ENCODE measurements around the gene AGAP1. TPM values are rescaled to one million over a fixed set of nuclear protein-coding genes. Genes with fewer than 3 reads are reported as not detected.

The AGAP1 gene
- total RNA-seq, 1 donor from 2014 or later: 20.4 TPM

GRCh38 chr2:236051351-236051750 lies 557.5 kb downstream of the AGAP1 start:
- no peaks in the 10 kb centered on the region for H3K79me2 ChIP-seq (ENCODE audit: low read depth)
- Mint-ChIP-seq H3K27ac (no peak overlapping the region), H3K27me3 (ENCODE audit: insufficient read depth, low read depth) (no peaks in the 10 kb centered on the region), H3K36me3 (peaks cover 20% of the 10 kb centered on the region), H3K4me1 (peaks cover 47% of the 10 kb centered on the region), H3K9me3 (no peaks in the 10 kb centered on the region), H3K4me3 (no peak overlapping the region)
- H2AFZ ChIP-seq (replicated peaks): no peak overlapping the region
- H3K9ac ChIP-seq: no peak overlapping the region
- H3K4me2 ChIP-seq: no peak overlapping the region
- TF ChIP-seq EZH2 (IDR thresholded peaks at IDR 0.05) (no peak), CTCF (IDR thresholded peaks at IDR 0.05) (no peak), EZH2phosphoT487 (IDR thresholded peaks at IDR 0.05) (no peak)
- no peaks in the 10 kb centered on the region for H3K36me3 ChIP-seq
- H3F3A ChIP-seq (ENCODE audit: low read depth): peaks cover 29% of the 10 kb centered on the region
- H3K27me3 ChIP-seq: no peaks in the 10 kb centered on the region
- H3K4me1 ChIP-seq: peaks cover 49% of the 10 kb centered on the region
- no peak overlapping the region for H3K27ac ChIP-seq
- H4K20me1 ChIP-seq (ENCODE audit: low read depth): peaks cover 32% of the 10 kb centered on the region
- no peak for DNase-seq (ENCODE audit: low spot score)
- no peak overlapping the region for H3K4me3 ChIP-seq
- H3K9me3 ChIP-seq (ENCODE audit: low read depth): no peaks in the 10 kb centered on the region

- Mint-ChIP-seq H3K4me3 (no peak overlapping the region), H3K9me3 (no peaks in the 10 kb centered on the region), H3K27ac (no peak overlapping the region), H3K4me1 (peaks cover 44% of the 10 kb centered on the region), H3K27me3 (ENCODE audit: insufficient read depth, low read depth) (peaks cover 2% of the 10 kb centered on the region), H3K36me3 (peaks cover 20% of the 10 kb centered on the region)
- Histone ChIP-seq H3F3A (ENCODE audit: low read depth) (peaks cover 29% of the 10 kb centered on the region), H2AFZ (replicated peaks) (no peak overlapping the region), H3K4me2 (no peak overlapping the region), H3K9ac (no peak overlapping the region), H3K27ac (no peak overlapping the region), H3K4me1 (peaks cover 49% of the 10 kb centered on the region), H3K4me3 (no peak overlapping the region), H3K79me2 (ENCODE audit: low read depth) (no peaks in the 10 kb centered on the region), H4K20me1 (ENCODE audit: low read depth) (peaks cover 32% of the 10 kb centered on the region), H3K36me3 (no peaks in the 10 kb centered on the region), H3K9me3 (ENCODE audit: low read depth) (no peaks in the 10 kb centered on the region), H3K27me3 (no peaks in the 10 kb centered on the region)
- no peak for DNase-seq (ENCODE audit: low spot score)
- TF ChIP-seq EZH2phosphoT487 (IDR thresholded peaks at IDR 0.05) (no peak), CTCF (IDR thresholded peaks at IDR 0.05) (no peak), EZH2 (IDR thresholded peaks at IDR 0.05) (no peak)
Observed at GRCh38 chr2:236051806-236052205, 558.0 kb downstream of the AGAP1 start.

GRCh38 chr2:236052206-236052605 lies 558.4 kb downstream of the AGAP1 start:
- H3K9me3 ChIP-seq (ENCODE audit: low read depth): no peaks in the 10 kb centered on the region
- no peak overlapping the region for H2AFZ ChIP-seq (replicated peaks)
- Mint-ChIP-seq H3K27me3 (ENCODE audit: insufficient read depth, low read depth) (peaks cover 2% of the 10 kb centered on the region), H3K36me3 (peaks cover 20% of the 10 kb centered on the region), H3K27ac (no peak overlapping the region), H3K9me3 (peaks cover under 1% of the 10 kb centered on the region), H3K4me3 (no peak overlapping the region), H3K4me1 (peaks cover 44% of the 10 kb centered on the region)
- no peak overlapping the region for H3K4me3 ChIP-seq
- peaks cover 29% of the 10 kb centered on the region for H3F3A ChIP-seq (ENCODE audit: low read depth)
- no peak overlapping the region for H3K4me2 ChIP-seq
- H3K36me3 ChIP-seq: no peaks in the 10 kb centered on the region
- H3K27ac ChIP-seq: no peak overlapping the region
- no peak overlapping the region for H3K9ac ChIP-seq
- peaks cover 32% of the 10 kb centered on the region for H4K20me1 ChIP-seq (ENCODE audit: low read depth)
- H3K27me3 ChIP-seq: no peaks in the 10 kb centered on the region
- H3K4me1 ChIP-seq: peaks cover 49% of the 10 kb centered on the region
- TF ChIP-seq EZH2phosphoT487 (IDR thresholded peaks at IDR 0.05): no peak
- no peak for TF ChIP-seq EZH2 (IDR thresholded peaks at IDR 0.05)
- no peak for TF ChIP-seq CTCF (IDR thresholded peaks at IDR 0.05)
- no peak for DNase-seq (ENCODE audit: low spot score)
- H3K79me2 ChIP-seq (ENCODE audit: low read depth): no peaks in the 10 kb centered on the region

Data from neural progenitor cell (in vitro differentiated cells).